ENCODE results near the gene PRKCH.

- TF ChIP-seq CTCF (IDR thresholded peaks at IDR 0.05; ENCODE audit: insufficient read depth, low read length): no peak
- no peak for TF ChIP-seq REST (IDR thresholded peaks at IDR 0.05; ENCODE audit: insufficient replicate concordance, low read depth)
- no peak for TF ChIP-seq SPI1 (IDR thresholded peaks at IDR 0.05; ENCODE audit: borderline replicate concordance, low read depth)
- no peak for TF ChIP-seq POLR2AphosphoS5 (IDR thresholded peaks at IDR 0.05; ENCODE audit: low read depth)
- no peak for TF ChIP-seq GABPA (IDR thresholded peaks at IDR 0.05; ENCODE audit: low read depth)
Observed at GRCh38 chr14:61517911-61518384, 196.6 kb downstream of the PRKCH start.
